SK-N-MC (cell line): Measurements from ENCODE around the gene SDSL.

Source experiments
- EZH2 ChIP-seq: fragments of 200-600 bp; sonication (generic); IDR thresholded peaks from one replicate; pipeline ENCODE4 v1.6.1; 2017; ENCODE audit warnings: antibody characterized with exemption
- POLR2AphosphoS5 ChIP-seq: IDR thresholded peaks from 2 replicates; pipeline ENCODE4 v1.6.1; 2012; ENCODE audit warnings: mild to moderate bottlenecking, low read depth, low read length, borderline replicate concordance

DNA sequence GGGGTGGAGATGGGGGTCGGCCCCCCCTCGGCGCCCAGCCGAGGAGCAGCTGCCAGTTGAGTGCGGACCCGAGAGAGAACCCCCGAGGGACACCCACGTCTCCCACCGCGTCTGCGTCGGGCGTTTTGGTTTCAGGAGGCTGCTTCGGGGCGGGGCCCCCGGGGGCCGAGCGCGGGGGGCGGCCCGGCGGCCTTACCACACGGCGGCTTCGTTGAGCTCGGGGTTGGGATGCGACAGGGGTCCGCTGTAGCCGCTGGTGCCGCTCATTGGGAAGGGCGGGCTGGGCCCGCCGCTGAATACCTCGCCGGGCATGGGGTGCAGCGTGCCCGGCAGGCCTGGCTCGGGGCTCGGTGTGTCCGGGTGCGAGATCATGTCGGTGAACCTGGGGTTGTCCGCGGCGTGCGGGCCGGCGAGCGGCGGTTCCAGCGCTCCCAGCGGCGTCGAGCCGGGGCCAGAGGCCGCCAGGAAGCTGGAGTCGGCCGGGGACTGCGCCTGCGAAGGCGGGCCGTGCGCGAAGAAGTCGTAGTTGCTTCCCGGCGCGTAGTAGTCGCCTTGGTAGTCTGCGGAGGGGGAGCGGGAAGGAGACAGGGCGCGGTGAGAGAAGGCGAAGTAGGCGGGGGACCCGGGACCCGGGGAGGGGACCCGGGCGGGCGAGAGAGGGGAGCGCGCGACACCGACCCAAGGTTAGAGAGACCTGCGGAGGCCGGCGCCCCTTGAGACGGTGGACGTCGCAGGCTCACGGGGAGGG is 41.0 kb downstream of the SDSL start:
- TF ChIP-seq EZH2, result peak; percentile 94
- TF ChIP-seq POLR2AphosphoS5, result no peak
